CD4-positive, alpha-beta memory T cell (primary cell): ENCODE data around the gene CRYGS. TPM values are rescaled to one million over a fixed set of nuclear protein-coding genes. Genes with fewer than 3 reads are reported as not detected.

Experiments used
- CTCF ChIA-PET: fragments of 350-600 bp; sonication (Branson Sonifier 250); formaldehyde crosslinking; loops from one replicate; lab custom pipeline; 2021; ENCODE audit warnings: inconsistent platforms; ENCODE audit not compliant: partially characterized antibody; lab: Charles Lee
- POLR2A ChIA-PET: fragments of 350-600 bp; sonication (Branson Sonifier 250); formaldehyde crosslinking; loops from one replicate; lab custom pipeline; 2021; ENCODE audit not compliant: partially characterized antibody; lab: Charles Lee
- DNase-seq, 5 donors: peaks; one replicate each; pipeline versions ENCODE4 v3.0.0 to v3.0.0-alpha.2; 2020 to 2022; ENCODE audit warnings: mixed read lengths in 1 of 5
- H3K27ac ChIP-seq: one replicate; pipeline ENCODE4 v1.7.0; 2013; ENCODE audit warnings: low read depth, low read length
- H3K27me3 ChIP-seq: 2 replicates; pipeline ENCODE4 v1.7.0; 2013; ENCODE audit warnings: mild to moderate bottlenecking, low read length, moderate library complexity; ENCODE audit not compliant: insufficient read depth
- H3K36me3 ChIP-seq: 2 replicates; pipeline ENCODE4 v1.7.0; 2013; ENCODE audit warnings: mild to moderate bottlenecking, low read length, moderate library complexity; ENCODE audit not compliant: insufficient read depth
- H3K4me1 ChIP-seq: 2 replicates; pipeline ENCODE4 v1.7.0; 2013; ENCODE audit warnings: mild to moderate bottlenecking, low read length, moderate library complexity; ENCODE audit not compliant: insufficient read depth
- H3K4me3 ChIP-seq, 2 donors: one replicate each; pipeline ENCODE4 v1.7.0; 2013; ENCODE audit warnings: low read length in 2 of 2, mild to moderate bottlenecking in 1 of 2
- H3K9me3 ChIP-seq, 2 donors: one replicate each; pipeline ENCODE4 v1.7.0; 2013; ENCODE audit warnings: low read length in 2 of 2, control low read depth in 1 of 2; ENCODE audit not compliant: control insufficient read depth in 1 of 2
- H3K27ac Mint-ChIP-seq, 7 donors: one replicate each; pipeline ENCODE4 v1.8.0; 2020 to 2021; ENCODE audit warnings: mixed read lengths in 7 of 7, mild to moderate bottlenecking in 6 of 7, inconsistent platforms in 3 of 7, moderate library complexity in 3 of 7
- H3K27me3 Mint-ChIP-seq, 2 donors: one replicate each; pipeline ENCODE4 v1.8.0; 2020 to 2021; ENCODE audit warnings: mixed read lengths in 2 of 2
- H3K36me3 Mint-ChIP-seq, 2 donors: one replicate each; pipeline ENCODE4 v1.8.0; 2020 to 2021; ENCODE audit warnings: mixed read lengths in 2 of 2, inconsistent platforms in 1 of 2, mild to moderate bottlenecking in 1 of 2
- H3K4me1 Mint-ChIP-seq, 4 donors: one replicate each; pipeline ENCODE4 v1.8.0; 2020 to 2021; ENCODE audit warnings: mixed read lengths in 4 of 4, mild to moderate bottlenecking in 1 of 4
- H3K4me3 Mint-ChIP-seq, 8 donors: one replicate each; pipeline ENCODE4 v1.8.0; 2020 to 2021; ENCODE audit warnings: mixed read lengths in 8 of 8, mild to moderate bottlenecking in 7 of 8, moderate library complexity in 6 of 8, inconsistent platforms in 3 of 8
- H3K9me3 Mint-ChIP-seq, 8 donors: one replicate each; pipeline ENCODE4 v1.8.0; 2020 to 2021; ENCODE audit warnings: mixed read lengths in 8 of 8, mild to moderate bottlenecking in 5 of 8, inconsistent platforms in 3 of 8, moderate library complexity in 1 of 8
- intact Hi-C: fragments of 100-400 bp; cut with micrococcal nuclease; formaldehyde crosslinking; loops from one replicate; pipeline ENCODE4 v1.15.1; 2023
- polyA plus RNA-seq, 2 donors: library from polyadenylated mRNA; unstranded; fragments of 300-500 nt; fragmentation: Illumina TruSeq; gene quantifications; one replicate each; pipeline ENCODE4 v1.2.3, GENCODE V29; 2021
- total RNA-seq, 2 experiments: library from RNA; stranded (reverse); gene quantifications; one replicate each; pipeline ENCODE4 v1.2.3, GENCODE V29; 2021

CRYGS gene
- total and polyA plus RNA-seq, 4 experiments from 2014 or later, result 1.2 to 12.6 (median 12.1) TPM; not detected in 1

GRCh38 chr3:186492385-186492984 is 51.7 kb downstream of the CRYGS start:
- H3K9me3 Mint-ChIP-seq, result peaks cover 0 to 2% (median 0%) of the 10 kb centered on the region in 8 donors
- DNase-seq, result no peak
- Histone ChIP-seq H3K4me1 (no peaks in the 10 kb centered on the region), H3K4me3 (no peak overlapping the region), H3K36me3 (no peaks in the 10 kb centered on the region), H3K27me3 (no peaks in the 10 kb centered on the region), H3K9me3 (no peaks in the 10 kb centered on the region), H3K27ac (no peak overlapping the region)
- H3K36me3 Mint-ChIP-seq, result no peaks in the 10 kb centered on the region
- CTCF ChIA-PET, result interaction anchor here (0.9 to 1.8 kb wide), 2 partner anchors 8 to 48 kb away, joined by 3 to 6 read pairs; no protein-coding TSS in a partner anchor
- H3K4me1 Mint-ChIP-seq, result peaks cover 0 to 7% (median 0%) of the 10 kb centered on the region in 4 donors
- intact Hi-C loops, result no loop called here
- H3K27ac Mint-ChIP-seq, result peak overlapping the region in 1 of 7 donors; percentile 3
- no peak overlapping the region for H3K4me3 Mint-ChIP-seq
- peaks cover 0 to 1% of the 10 kb centered on the region in 2 donors for H3K27me3 Mint-ChIP-seq
- POLR2A ChIA-PET, result no interaction called here

GRCh38 chr3:186489507-186489906 is 54.7 kb downstream of the CRYGS start:
- intact Hi-C loops, result no loop called here
- ChIA-PET POLR2A (no interaction called here), CTCF (no interaction called here)

More at GRCh38 chr3:186489507-186489906, 54.7 kb downstream of the CRYGS start:
- Mint-ChIP-seq H3K27ac (no peak overlapping the region), H3K27me3 (peaks cover 0 to 1% of the 10 kb centered on the region in 2 donors), H3K4me1 (peaks cover 0 to 7% (median 0%) of the 10 kb centered on the region in 4 donors), H3K36me3 (no peaks in the 10 kb centered on the region), H3K4me3 (no peak overlapping the region), H3K9me3 (peaks cover 0 to 2% (median 0%) of the 10 kb centered on the region in 8 donors)
- no peaks in the 10 kb centered on the region for H3K27me3 ChIP-seq
- no peak overlapping the region for H3K4me3 ChIP-seq
- H3K9me3 ChIP-seq, result no peaks in the 10 kb centered on the region
- no peaks in the 10 kb centered on the region for H3K36me3 ChIP-seq
- DNase-seq, result no peak
- H3K27ac ChIP-seq, result no peak overlapping the region
- H3K4me1 ChIP-seq, result no peaks in the 10 kb centered on the region

Other genes with a start within 250 kb of the CRYGS start
- gene DGKG, start 182.1 kb downstream of the CRYGS start, total RNA-seq, result under 1 TPM in 1 of 2 experiments, not detected in 1; 0.75 TPM
- not detected for gene DGKG, start 182.1 kb downstream of the CRYGS start, polyA plus RNA-seq
- 10 to 100 TPM; 20.4 to 21.0 TPM for gene TBCCD1, start 23.0 kb upstream of the CRYGS start, total RNA-seq
- 10 to 100 TPM; 20.1 to 28.6 TPM for gene TBCCD1, start 23.0 kb upstream of the CRYGS start, polyA plus RNA-seq
- 10 to 100 TPM; 34.0 to 38.6 TPM for gene DNAJB11, start 26.3 kb upstream of the CRYGS start, total RNA-seq
- 10 to 100 TPM; 37.6 to 40.0 TPM for gene DNAJB11, start 26.3 kb upstream of the CRYGS start, polyA plus RNA-seq
- not detected for gene AHSG, start 68.7 kb upstream of the CRYGS start, total RNA-seq
- not detected for gene AHSG, start 68.7 kb upstream of the CRYGS start, polyA plus RNA-seq
- not detected for gene FETUB, start 96.0 kb upstream of the CRYGS start, total RNA-seq
- gene FETUB, start 96.0 kb upstream of the CRYGS start, polyA plus RNA-seq, result not detected
- not detected for gene HRG, start 121.6 kb upstream of the CRYGS start, total RNA-seq
- not detected for gene HRG, start 121.6 kb upstream of the CRYGS start, polyA plus RNA-seq
- gene KNG1, start 173.0 kb upstream of the CRYGS start, total RNA-seq, result not detected
- gene KNG1, start 173.0 kb upstream of the CRYGS start, polyA plus RNA-seq, result not detected
- 100 to 1,000 TPM; 589 to 632 TPM for gene EIF4A2, start 239.2 kb upstream of the CRYGS start, total RNA-seq
- 100 to 1,000 TPM; 242 to 270 TPM for gene EIF4A2, start 239.2 kb upstream of the CRYGS start, polyA plus RNA-seq